ENCODE measurements around the gene KRT1. TPM values are rescaled to one million over a fixed set of nuclear protein-coding genes. Genes with fewer than 3 reads are reported as not detected.

The KRT1 gene
- total RNA-seq, 1 donor from 2014 or later, result not detected

- Mint-ChIP-seq H3K4me3 (no peak overlapping the region), H3K36me3 (ENCODE audit: low read depth) (no peaks in the 10 kb centered on the region), H3K4me1 (no peaks in the 10 kb centered on the region), H3K9me3 (no peaks in the 10 kb centered on the region), H3K27ac (ENCODE audit: unreplicated experiment) (no peak overlapping the region), H3K27me3 (ENCODE audit: low read depth) (peaks cover 14% of the 10 kb centered on the region)
- TF ChIP-seq CTCF (conservative IDR thresholded peaks at IDR 0.05), result no peak
- no peak for DNase-seq (ENCODE audit: low read depth, low spot score)
These were observed 47.6 kb downstream of the KRT1 start for GRCh38 chr12:52632656-52633055.

GRCh38 chr12:52631676-52632459 is 48.3 kb downstream of the KRT1 start:
- Mint-ChIP-seq H3K36me3 (ENCODE audit: low read depth) (no peaks in the 10 kb centered on the region), H3K4me1 (no peaks in the 10 kb centered on the region), H3K27me3 (ENCODE audit: low read depth) (peaks cover 17% of the 10 kb centered on the region), H3K4me3 (no peak overlapping the region), H3K9me3 (no peaks in the 10 kb centered on the region), H3K27ac (ENCODE audit: unreplicated experiment) (no peak overlapping the region)
- no peak for TF ChIP-seq CTCF (conservative IDR thresholded peaks at IDR 0.05)
- no peak for DNase-seq (ENCODE audit: low read depth, low spot score)

- no peaks in the 10 kb centered on the region for H3K4me1 Mint-ChIP-seq
- DNase-seq (ENCODE audit: low read depth, low spot score), result no peak
- H3K9me3 Mint-ChIP-seq, result no peaks in the 10 kb centered on the region
- no peak overlapping the region for H3K27ac Mint-ChIP-seq (ENCODE audit: unreplicated experiment)
- H3K4me3 Mint-ChIP-seq, result no peak overlapping the region
- H3K27me3 Mint-ChIP-seq (ENCODE audit: low read depth), result peaks cover 19% of the 10 kb centered on the region
- no peaks in the 10 kb centered on the region for H3K36me3 Mint-ChIP-seq (ENCODE audit: low read depth)
- no peak for TF ChIP-seq CTCF (conservative IDR thresholded peaks at IDR 0.05)
These were observed 48.9 kb downstream of the KRT1 start for GRCh38 chr12:52631264-52631663.

GRCh38 chr12:52630599-52631200 is 49.5 kb downstream of the KRT1 start:
- Mint-ChIP-seq H3K4me3 (no peak overlapping the region), H3K36me3 (ENCODE audit: low read depth) (no peaks in the 10 kb centered on the region), H3K27me3 (ENCODE audit: low read depth) (peaks cover 23% of the 10 kb centered on the region), H3K4me1 (no peaks in the 10 kb centered on the region), H3K27ac (ENCODE audit: unreplicated experiment) (peak overlapping the region; percentile 73), H3K9me3 (no peaks in the 10 kb centered on the region)
- DNase-seq (ENCODE audit: low read depth, low spot score), result no peak
- TF ChIP-seq CTCF (conservative IDR thresholded peaks at IDR 0.05), result no peak

- no peaks in the 10 kb centered on the region for H3K36me3 Mint-ChIP-seq (ENCODE audit: low read depth)
- no peak overlapping the region for H3K27ac Mint-ChIP-seq (ENCODE audit: unreplicated experiment)
- peaks cover 29% of the 10 kb centered on the region for H3K27me3 Mint-ChIP-seq (ENCODE audit: low read depth)
- TF ChIP-seq CTCF (conservative IDR thresholded peaks at IDR 0.05), result no peak
- H3K9me3 Mint-ChIP-seq, result no peaks in the 10 kb centered on the region
- no peak overlapping the region for H3K4me3 Mint-ChIP-seq
- DNase-seq (ENCODE audit: low read depth, low spot score), result no peak
- no peaks in the 10 kb centered on the region for H3K4me1 Mint-ChIP-seq
These were observed 50.2 kb downstream of the KRT1 start for GRCh38 chr12:52630008-52630500.
